Mucosa of descending colon (tissue), 3 donors: ENCODE data around the gene RFNG. TPM values are rescaled to one million over a fixed set of nuclear protein-coding genes. Genes with fewer than 3 reads are reported as not detected.
A peak's percentile ranks its signal among the peaks of the same experiment; 100 is the strongest.

Experiments used
- ATAC-seq: fragments of 200-7000 bp; cut with Tn5 transposase; one replicate; pipeline ENCODE4 v1.9.1; 2020; ENCODE audit warnings: mild to moderate bottlenecking, moderate library complexity
- DNase-seq, 3 donors: peaks; one replicate each; pipeline ENCODE4 v3.0.0-alpha.2; 2020
- H3K36me3 ChIP-seq: fragments of 200-600 bp; one replicate; pipeline ENCODE4 v1.8.0; 2021; ENCODE audit warnings: low read depth, mild to moderate bottlenecking
- H3K4me1 ChIP-seq: fragments of 200-600 bp; one replicate; pipeline ENCODE4 v1.8.0; 2021; ENCODE audit warnings: low read depth, mild to moderate bottlenecking
- H3K4me3 ChIP-seq: fragments of 200-600 bp; one replicate; pipeline ENCODE4 v1.8.0; 2021; ENCODE audit warnings: mild to moderate bottlenecking
- H3K9me3 ChIP-seq: fragments of 200-600 bp; one replicate; pipeline ENCODE4 v1.8.0; 2021; ENCODE audit warnings: mild to moderate bottlenecking
- CTCF ChIP-seq: fragments of 200-600 bp; IDR thresholded peaks from one replicate; pipeline ENCODE4 v1.8.0; 2022; ENCODE audit warnings: antibody characterized with exemption, mild to moderate bottlenecking
- intact Hi-C, 2 donors: fragments of 100-400 bp; cut with DNase I in 1 of 2; cut with micrococcal nuclease in 1 of 2; formaldehyde crosslinking; loops; one replicate each; pipeline versions ENCODE4 v1.11.0 to v1.11.1; 2022; cut with DNase I, micrococcal nuclease
- total RNA-seq, 3 donors: library from RNA; stranded (reverse); fragmentation: NEBNext Ultra II Directional in 2 of 3; extraction: Animal tissue kit (Norgen Biotek cat#: 25700) in 2 of 3; gene quantifications; one replicate each; pipeline versions ENCODE4 v1.2.1 to v1.2.4, GENCODE V29; 2021 to 2023
- donor health status: DM: no; HTN: no; CAD: no; lungs with moderate emphysema.
- donor health status: DM: no; HTN: no; CAD: no.
- donor health status: DM: no; HTN: yes; CAD: no.

The RFNG gene
- total RNA-seq, 3 donors from 2014 or later = 30.7 to 37.9 (median 30.9) TPM

GRCh38 chr17:82058855-82059249 lies 7.2 kb upstream of the RFNG start:
- no peaks in the 10 kb centered on the region for H3K4me1 ChIP-seq
- intact Hi-C loops = no loop called here
- H3K9me3 ChIP-seq = no peaks in the 10 kb centered on the region
- TF ChIP-seq CTCF = no peak
- no peak for ATAC-seq
- DNase-seq = no peak
- H3K4me3 ChIP-seq = no peak overlapping the region
- no peaks in the 10 kb centered on the region for H3K36me3 ChIP-seq

DNA sequence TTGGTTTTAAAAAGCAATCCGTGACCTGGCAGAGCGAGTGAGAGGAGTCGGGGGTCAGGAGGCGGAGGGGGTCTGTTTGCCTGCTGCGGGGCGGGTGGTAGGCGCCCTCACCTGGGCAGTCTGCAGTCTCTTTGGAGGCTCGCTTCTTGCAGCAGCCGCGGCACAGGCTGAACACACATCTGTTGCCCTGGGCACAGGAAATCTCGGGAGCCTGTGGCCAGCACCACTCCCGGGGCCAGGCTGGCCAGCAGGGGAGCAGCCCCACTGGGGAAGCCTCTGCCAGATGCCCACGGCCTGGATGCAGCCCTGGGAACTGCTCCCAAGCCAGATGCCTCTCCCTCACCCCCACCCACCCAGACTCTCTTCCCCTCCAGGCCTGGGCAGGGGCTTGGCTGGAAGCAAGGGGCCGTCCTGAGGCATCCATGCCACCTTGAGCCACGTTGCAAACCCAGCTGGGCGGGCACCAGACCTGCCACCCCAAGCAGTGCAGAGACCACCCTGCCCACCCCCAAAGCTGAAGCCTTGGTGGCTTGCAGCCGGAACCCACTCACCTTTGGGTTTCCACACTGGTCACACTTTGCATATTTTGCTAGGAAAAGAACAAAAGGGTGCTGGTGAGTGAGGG lies 6.7 kb upstream of the RFNG start:
- DNase-seq = peak in 1 of 3 donors; percentile 42
- intact Hi-C loops = no loop called here
- no peak for TF ChIP-seq CTCF
- ATAC-seq = no peak
- Histone ChIP-seq H3K9me3 (no peaks in the 10 kb centered on the region), H3K4me1 (peaks cover under 1% of the 10 kb centered on the region), H3K4me3 (no peak overlapping the region), H3K36me3 (no peaks in the 10 kb centered on the region)

GRCh38 chr17:82056729-82057621 lies 5.4 kb upstream of the RFNG start:
- peaks cover 11% of the 10 kb centered on the region for H3K4me1 ChIP-seq
- no peaks in the 10 kb centered on the region for H3K36me3 ChIP-seq
- H3K4me3 ChIP-seq = no peak overlapping the region
- no peak for ATAC-seq
- TF ChIP-seq CTCF = no peak
- intact Hi-C loops = no loop called here
- no peaks in the 10 kb centered on the region for H3K9me3 ChIP-seq
- DNase-seq = peak in 1 of 3 donors; percentile 48

- intact Hi-C loops = no loop called here
- peak in 1 of 3 donors; percentile 49 for DNase-seq
- Histone ChIP-seq H3K36me3 (no peaks in the 10 kb centered on the region), H3K4me1 (peaks cover 11% of the 10 kb centered on the region), H3K9me3 (no peaks in the 10 kb centered on the region), H3K4me3 (no peak overlapping the region)
- no peak for ATAC-seq
- no peak for TF ChIP-seq CTCF
These were observed 4.5 kb upstream of the RFNG start for GRCh38 chr17:82055965-82056728.

- no peak for ATAC-seq
- TF ChIP-seq CTCF = no peak
- peak in 1 of 3 donors; percentile 37 for DNase-seq
- Histone ChIP-seq H3K4me3 (no peak overlapping the region), H3K36me3 (no peaks in the 10 kb centered on the region), H3K4me1 (peaks cover 18% of the 10 kb centered on the region), H3K9me3 (no peaks in the 10 kb centered on the region)
- intact Hi-C loops = no loop called here
These were observed 3.7 kb upstream of the RFNG start for GRCh38 chr17:82055023-82055964.
